ENCODE results near the gene FUT1. TPM values are rescaled to one million over a fixed set of nuclear protein-coding genes. Genes with fewer than 3 reads are reported as not detected.
"Not testable (repeated sequence)": the region's sequence is repeated elsewhere in the genome, so short reads cannot be mapped to it uniquely, and the experiment has no call there.

The FUT1 gene
- 1.0 TPM for total RNA-seq

DNA sequence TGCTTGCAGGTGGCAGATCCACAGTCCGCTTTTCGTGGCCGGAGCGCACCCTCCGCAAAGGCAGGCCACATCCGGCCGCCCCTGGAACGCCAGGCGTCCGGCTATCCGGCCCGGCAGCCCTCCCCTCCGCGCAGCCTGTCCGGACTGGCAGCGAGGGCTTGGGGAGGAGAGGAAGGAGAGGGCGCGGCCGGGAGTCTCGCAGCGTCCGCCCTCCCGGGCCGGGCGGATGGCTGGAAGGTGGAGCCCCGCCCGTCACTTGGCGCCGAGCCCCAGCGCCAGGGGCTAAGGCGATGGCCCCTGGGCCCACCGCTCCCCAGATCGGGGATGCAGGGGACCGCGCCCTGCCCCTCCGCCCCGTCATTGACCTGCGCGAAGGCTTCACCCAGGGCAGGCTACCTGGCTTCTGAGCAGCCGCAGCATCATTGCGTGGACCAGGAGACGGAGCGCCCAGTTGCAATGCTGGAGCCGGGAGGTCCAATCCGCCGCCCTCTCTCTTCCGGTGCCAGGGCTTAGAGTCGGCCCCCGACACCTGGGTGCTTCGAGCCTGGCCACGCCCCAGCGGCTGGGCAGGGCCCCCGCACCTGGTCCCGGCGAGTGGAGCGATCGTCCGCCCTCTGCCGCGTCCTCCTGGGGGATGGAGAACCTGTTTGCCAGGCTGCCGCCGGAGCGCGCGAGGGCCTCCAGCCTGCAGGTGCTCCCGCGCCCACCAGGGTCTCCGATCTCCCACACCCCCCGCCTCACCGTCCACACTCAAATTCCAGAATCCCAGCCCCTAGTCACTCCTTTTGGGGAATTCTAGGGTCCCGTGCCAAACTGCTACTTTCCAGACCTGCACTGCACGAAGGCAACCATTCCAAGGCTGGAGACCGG is at the start of gene FUT1:
FUT1 (minus strand) TSS at position 146 of the 870 bp plus-strand sequence. CDS start 1,360 bp downstream, outside the sequence.
- peak; percentile 41 for DNase-seq (ENCODE audit: low spot score)

DNA sequence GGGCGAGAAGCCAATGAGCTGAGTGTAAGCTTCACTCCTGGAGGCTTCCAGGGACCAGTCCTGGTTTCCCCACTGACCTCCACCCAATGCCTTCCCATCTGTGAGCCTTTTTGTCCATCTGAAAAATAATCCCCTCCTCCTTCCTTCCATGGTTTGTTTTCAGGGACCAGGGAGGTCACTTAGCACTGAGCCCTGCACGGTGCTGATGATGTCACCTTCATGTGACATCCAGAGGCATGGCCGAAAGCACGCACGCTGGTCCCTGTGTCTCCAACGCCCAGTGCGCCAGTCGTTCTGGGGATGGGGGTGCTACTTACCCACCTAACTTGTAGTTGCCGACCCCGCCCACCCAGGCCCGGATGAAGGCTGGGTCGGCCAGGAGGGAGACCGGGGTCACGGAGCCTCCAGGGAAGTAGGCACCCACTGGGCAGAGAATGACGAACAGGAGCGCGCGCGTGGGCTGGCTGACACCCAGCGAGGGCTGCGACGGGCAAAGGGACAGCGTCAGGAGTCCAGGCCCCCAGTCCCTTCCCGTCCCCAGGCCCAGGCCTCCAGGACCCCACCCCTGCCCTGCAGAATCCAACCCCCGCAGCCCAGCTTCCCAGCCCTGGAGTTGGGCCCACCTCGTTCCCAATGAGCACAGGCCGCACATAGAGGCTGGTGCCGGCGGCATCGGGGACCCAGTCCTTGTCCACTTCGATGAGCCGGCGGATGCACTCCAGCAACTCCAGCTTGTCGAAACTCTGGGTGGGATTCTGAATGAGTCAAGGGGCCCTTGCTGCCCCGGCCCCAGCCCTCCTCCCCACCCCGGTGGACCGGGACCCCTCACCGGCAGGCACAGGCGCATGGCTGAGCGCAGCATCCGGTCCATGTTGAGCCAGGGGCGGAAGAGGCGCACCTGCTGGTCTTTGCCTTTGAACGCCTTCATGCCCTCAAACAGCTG is 47.2 kb upstream of the FUT1 start:
- DNase-seq (ENCODE audit: low spot score), result no peak

DNA sequence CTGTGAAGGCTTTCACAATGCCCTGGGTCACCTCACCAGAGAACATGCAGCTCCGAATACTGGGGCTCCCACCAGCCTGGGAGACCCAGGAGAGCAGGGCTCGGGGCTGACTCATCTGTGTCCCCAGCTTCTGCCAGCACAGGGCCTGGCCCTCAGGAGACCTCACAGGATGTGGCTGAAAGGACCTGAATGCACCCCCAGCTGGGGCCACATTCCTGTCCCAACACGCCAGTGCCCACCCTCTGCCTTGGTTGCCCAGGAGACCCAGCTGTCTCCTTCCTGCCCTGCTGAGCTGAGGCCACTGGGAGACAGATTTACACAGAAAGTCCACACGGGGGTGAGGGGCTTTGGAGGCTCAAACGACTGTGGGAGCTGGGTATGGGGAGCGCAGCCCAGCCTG is 46.5 kb upstream of the FUT1 start:
- no peak for DNase-seq (ENCODE audit: low spot score)

DNA sequence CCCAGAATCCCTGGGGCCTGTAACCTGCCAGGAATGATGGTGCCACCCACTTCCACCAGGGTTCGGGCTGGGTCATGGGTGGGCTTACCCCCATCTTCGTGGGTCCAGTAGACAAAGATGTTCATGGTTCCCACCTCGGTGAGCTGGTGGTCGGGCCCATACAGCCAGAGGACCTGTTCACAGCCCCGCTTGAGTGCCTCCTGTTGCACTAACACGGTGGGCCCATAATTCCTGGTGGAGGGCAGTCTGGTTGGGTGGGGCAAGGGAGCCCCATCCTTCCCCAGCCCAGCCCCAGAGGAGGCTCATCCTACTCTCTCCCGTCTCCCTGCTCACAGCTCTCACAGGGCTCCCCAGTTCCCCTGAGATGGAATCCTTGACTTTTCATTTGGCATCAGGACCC is 44.7 kb upstream of the FUT1 start:
- no peak for DNase-seq (ENCODE audit: low spot score)

DNA sequence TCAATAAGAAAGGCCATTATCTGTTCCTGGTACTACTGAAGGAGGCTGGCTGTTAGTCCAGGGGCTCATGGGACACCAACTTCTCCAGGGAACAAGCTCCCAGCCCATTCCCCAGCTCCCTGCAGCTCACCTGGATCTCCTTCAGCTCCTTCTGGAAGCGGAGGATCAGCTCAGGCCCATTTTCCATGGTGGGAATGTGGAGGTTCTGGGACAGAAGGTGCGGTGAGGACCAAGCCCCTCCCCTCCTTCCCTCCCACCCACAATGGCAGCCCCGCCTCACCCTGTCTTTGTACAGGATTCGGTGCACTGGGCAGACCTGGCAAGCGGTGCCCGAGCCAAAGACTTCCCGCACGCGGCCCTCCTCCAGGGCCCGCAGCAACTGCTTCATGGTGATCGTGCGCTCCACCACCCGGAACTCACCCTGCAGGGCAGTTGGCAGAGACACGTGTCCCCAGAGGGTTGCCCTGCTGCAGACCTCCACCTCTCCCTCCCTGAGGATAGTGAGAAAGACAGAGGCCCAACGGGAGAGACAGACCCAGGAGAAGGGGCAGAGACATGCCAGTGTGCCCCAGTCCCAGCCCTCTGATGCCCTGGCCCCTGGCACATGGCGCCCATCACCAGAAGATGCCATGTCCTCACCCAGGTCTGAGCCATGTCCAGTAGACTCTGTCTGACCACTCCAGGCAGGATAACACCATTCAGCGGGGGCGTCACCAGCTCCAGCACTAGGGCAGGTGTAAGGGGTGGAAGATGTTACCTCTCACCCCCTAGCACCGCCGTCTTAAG is 44.0 kb upstream of the FUT1 start:
- no peak for DNase-seq (ENCODE audit: low spot score)

DNA sequence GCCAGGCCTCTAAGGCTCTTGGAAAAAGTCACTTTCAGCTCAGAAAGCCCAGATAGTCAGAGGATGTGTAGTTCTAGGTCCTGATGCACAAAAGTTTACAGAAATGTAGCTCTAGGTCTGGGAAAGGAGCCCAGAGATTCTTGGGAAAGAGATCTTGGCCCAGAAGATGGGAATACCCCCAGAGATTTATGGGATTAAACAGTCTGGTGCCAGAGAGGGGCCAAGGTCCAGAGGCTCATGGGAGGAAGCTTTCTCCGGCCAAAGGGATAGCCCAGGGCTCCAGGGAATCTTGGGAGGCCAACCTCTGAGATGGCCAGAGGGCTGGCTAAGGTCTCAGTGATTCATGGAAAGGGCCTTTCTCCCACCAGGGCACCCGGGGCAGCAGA is 43.2 kb upstream of the FUT1 start:
- no peak for DNase-seq (ENCODE audit: low spot score)

DNA sequence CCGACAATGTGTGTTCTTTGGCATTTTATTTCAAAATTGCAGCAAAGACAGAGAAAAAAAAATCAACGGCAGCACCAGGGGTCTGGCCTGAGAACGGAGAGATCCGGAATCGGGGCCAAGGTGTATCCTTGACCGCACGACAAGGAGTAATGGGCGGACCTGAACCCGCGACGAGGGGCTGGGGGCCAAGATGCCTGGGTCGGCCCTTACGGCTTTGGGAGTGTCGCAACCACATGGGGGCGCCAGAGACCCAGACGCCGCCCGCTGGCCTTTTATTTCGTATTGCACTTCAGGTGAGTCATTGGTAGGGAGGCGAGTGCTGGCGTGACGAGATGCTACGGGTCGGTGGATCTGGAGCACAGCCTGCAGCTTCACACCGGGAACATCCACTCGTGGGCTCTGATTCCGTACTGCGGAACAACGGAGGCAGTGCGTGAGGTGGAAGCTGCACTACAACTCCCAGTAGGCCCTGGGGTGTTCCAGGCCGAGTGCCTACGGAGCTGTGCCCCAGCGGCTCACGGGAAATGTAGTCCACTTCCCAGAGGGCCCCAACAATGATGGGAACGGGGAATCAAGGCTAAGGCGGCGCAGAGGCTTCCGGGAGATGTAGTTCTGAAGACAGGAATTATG is 42.7 kb upstream of the FUT1 start:
- DNase-seq (ENCODE audit: low spot score), result peak; percentile 93

DNA sequence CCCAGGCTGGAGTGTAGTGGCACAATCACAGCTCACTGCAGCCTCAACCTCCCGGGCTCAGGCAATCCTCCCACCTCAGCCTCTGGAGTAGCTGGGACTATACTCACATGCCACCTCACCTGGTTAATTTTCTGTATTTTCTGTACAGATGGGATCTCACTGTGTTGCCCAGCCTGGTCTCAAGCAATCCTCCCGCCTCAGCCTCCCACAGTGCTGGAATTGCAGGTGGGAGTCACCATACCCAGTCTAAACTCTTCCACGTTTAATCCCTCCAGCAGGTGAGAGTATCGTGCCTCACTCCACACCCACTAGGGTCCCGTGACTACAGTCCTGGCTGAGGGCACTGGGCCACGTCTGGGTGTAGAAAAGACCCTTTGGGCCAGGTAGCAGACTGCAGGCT is 41.9 kb upstream of the FUT1 start:
- DNase-seq (ENCODE audit: low spot score), result no peak

DNA sequence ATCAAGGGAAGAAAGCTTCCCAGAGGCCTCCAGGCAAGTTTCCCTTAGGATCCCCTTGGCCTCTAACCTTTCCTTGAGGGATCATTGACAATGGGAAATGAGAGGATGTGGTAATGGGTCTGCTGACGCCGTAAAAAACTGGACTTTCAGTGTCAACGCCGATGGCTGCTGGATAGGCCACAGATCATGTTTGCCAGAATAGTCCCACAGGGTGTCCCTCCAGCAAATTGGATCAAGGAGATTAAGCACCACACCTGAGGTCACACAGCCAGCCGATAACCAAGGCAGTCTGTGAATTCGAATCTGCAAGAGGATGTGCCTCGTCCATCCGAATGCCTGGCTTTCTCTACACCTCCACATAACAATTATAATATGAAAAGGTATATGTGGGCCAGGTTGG is 40.8 kb upstream of the FUT1 start:
- no peak for DNase-seq (ENCODE audit: low spot score)

DNA sequence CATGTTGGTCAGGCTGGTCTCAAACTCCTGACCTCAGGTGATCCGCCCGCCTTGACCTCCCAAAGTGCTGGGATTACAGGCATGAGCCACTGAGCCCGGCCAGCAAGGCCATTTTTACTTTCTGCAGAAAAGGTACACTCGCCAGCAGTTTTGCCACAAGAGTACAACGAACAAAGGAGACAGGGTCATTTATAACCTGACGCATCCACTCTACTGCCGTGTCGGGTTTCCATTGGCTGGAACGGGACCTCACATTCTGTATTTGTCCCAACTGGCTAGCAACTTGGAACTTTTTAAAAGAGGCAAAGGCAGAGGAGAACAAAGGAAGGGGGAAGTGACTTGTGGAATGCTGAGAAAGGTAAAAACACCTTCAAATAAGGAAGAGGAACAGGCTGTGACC is 34.9 kb upstream of the FUT1 start:
- DNase-seq (ENCODE audit: low spot score), result not testable (repeated sequence)

DNA sequence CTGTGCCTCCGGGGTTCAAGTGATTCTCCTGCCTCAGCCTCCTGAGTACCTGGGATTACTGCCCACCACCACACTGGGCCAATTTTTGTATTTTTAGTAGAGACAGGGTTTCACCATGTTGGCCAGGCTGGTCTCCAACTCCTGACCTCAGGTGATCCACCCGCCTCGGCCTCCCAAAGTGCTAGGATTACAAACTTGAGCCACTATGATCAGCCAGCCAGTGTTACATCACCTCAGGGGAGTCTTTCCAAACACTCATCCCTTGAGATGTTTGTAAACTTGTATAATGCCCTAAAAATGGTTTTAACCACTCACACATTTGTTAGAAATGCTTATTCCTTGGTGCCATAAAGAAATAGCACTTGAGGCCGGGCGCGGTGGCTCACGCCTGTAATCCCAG is 34.0 kb upstream of the FUT1 start:
- not testable (repeated sequence) for DNase-seq (ENCODE audit: low spot score)

DNA sequence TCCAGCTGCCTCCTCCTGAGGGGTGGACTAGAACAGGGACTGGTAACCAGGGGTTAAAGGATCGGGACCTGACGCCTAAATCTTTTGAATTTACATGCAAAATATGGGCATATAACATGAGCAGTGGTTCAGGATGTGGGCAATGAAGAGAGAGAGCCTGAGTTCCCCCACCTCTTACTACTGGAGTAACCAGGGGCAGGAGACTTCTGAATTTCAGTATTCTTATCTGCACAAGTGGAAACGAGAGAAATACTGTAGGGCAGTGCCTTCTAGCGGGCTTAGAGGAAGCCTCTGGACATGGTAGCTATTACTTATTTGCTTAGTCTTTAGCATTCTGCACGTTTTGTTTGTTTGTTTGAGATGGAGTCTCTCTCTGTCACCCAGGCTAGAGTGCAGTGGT is 32.1 kb upstream of the FUT1 start:
- no peak for DNase-seq (ENCODE audit: low spot score)

DNA sequence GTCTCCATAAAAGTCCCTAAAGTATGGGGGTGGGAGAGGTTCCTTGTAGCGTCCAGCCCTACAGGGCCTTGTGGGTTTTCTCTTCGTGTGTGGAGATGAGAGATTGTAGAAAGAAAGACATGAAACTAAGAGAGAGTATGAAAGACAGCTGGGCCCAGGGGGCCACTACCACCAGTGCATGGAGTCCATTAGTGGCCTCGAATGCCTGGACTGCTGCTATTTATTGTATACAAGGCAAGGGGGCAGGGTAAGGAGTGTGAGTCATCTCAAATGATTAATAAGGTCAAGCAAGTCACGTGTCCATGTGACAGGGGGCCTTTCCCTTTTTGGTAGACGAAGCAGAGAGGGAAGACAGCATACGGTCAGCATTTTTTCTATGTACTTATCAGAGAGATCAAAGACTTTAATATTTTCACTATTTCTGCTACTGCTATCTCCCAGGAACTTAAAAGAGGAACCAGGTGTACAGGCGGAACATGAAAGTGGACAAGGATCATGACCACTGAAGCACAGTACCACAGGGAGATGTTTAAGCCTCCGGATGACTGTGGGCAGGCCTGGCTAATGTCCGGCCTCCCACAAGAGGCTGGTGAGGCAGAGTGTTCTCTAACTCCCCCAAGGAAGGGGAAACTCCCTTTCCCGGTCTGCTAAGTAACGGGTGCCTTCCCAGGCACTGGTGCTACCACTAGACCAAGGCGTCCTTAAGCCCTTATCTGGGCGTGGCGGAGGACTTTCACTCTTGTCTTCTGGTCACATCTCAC is 28.4 kb upstream of the FUT1 start:
- DNase-seq (ENCODE audit: low spot score), result peak; percentile 49

DNA sequence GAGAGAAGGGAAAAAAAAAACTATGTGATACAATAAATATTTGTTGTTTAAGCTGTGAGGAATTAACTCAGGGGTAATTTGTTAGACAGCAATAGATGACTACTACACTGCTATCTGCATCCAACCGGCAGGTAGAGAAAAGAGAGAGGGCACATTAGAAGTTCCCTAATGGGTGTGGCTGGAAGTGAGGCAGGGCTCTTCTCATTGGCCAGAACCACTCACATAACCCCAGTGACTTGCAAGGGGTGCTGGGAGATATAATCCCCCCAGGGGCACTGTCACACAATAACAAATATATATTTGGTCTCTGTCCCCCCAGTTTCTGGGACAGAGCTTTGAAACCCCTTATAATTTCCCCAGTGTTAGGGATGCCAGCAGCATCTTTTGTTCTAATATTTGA is 27.2 kb upstream of the FUT1 start:
- DNase-seq (ENCODE audit: low spot score), result no peak

DNA sequence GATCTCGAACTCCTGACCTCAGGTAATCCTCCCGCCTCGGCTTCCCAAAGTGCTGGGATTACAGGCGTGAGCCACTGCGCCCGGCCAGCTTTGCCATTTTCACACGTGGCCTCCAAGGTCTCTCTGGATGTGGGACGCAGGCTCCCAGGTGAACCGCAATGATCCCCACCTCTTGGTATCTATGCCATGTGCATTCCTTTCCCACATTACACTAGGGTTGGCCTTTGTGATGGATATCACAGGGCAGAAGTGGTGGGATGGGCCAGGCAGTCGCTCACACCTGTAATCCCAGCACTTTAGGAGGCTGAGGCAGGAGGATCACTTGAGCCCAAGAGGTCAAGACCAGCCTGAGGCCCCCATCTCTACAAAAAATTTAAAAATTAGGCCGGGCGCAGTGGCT is 25.3 kb upstream of the FUT1 start:
- no peak for DNase-seq (ENCODE audit: low spot score)

DNA sequence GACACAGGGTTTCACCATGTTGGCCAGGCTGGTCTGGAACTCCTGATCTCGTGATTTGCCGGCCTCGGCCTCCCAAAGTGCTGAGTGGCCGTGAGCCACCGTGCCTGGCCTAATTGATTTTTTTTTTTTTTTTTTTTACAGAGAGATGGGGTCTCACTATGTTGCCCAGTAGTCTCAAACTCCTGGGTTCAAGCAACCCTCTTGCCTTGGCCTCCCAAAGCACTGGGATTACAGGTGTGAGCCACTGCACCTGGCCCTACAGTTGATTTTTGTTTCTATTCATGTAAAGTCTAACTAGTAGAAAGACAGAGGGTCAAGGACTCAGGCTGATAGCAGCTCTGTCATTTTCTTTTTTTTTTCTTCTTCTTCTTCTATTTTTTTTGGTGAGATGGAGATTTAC is 24.7 kb upstream of the FUT1 start:
- no peak for DNase-seq (ENCODE audit: low spot score)

DNA sequence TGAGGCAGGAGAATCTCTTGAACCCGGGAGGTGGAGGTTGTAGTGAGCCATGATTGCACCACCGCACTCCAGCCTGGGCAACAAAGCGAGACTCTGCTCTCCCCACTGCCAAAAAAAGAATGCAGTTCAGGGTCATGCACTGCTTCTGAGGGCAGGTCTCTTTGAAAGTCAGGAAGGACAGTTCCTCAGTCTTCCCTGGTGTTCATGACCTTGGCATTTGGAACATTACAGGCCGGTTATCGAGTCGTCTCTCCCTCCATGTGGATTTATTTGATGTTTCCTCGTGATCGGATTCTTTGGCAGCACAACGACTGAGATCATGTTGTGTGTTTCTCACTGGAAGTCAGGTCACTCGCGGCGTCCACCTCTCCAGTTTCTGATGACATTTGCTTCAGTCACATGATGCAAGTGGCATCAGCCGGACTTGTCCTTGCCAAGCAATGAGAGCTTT is 20.1 kb upstream of the FUT1 start:
- peak; percentile 71 for DNase-seq (ENCODE audit: low spot score)

DNA sequence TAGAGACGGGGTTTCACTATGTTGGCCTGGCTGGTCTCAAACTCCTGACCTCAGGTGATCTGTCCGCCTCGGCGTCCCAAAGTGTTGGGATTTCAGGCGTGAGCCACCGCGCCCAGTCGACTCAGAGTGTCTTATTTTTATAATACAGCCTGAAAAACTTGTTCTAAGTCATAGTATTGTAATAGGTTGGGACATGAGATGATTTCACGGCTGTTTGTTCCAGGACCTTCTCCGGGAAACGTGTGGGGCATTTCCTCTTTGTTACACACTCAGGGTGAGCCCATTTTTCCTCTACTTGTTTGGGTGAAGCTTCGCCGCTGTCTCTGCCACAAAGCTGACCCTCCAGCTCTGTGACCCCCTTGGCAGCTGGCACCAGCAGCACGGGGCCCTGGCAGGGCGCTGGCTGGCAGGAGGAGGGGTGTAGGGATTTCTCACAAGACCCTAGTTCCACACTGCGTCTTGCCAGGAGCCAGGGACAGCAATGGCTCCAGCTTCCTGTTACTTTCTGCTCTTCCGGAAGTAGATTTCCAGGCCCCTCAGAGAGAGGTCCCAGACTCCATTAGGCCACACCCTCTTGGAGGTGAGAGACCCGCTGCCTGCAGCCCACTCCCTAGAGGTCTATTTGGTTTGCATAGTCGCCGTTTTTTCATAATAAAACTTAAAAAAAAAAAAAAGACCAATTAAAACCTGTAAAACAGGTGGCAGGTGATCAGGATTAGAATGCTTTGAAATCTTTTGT is 18.5 kb upstream of the FUT1 start:
- no peak for DNase-seq (ENCODE audit: low spot score)

DNA sequence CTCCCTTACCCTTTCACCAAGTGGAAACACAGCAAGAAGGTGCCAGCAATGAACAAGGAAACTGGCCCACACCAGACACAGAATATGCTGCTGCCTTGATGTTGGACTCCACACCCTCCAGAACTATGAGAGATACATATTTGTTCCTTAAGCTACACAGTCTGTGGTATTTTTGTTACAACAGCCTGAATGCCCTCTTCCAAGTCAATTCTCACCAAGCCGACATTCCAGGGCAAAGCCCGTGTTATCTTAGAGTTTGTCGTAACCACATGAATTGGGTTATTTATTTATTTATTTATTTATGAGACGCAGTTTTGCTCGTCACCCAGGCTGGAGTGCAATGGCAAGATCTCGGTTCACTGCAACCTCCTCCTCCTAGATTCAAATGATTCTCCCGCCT is 17.8 kb upstream of the FUT1 start:
- no peak for DNase-seq (ENCODE audit: low spot score)
